Astrocyte (in vitro differentiated cells and primary cell): ENCODE measurements around the gene ARPC4. TPM values are rescaled to one million over a fixed set of nuclear protein-coding genes. Genes with fewer than 3 reads are reported as not detected.
"Not testable (repeated sequence)": the region's sequence is repeated elsewhere in the genome, so short reads cannot be mapped to it uniquely, and the experiment has no call there.

Experiments used
- DNase-seq: peaks from one replicate; pipeline ENCODE4 v3.0.0-alpha.2; 2010; ENCODE audit warnings: low read depth
- FAIRE-seq: peaks from 2 replicates; lab custom pipeline; 2011; peaks lifted over from hg19 to GRCh38; lab: Jason Lieb, UNC
- H2AFZ ChIP-seq: 2 replicates; pipeline ENCODE4 v1.6.0; 2012; ENCODE audit warnings: low read depth, low read length, inconsistent platforms
- H3K27ac ChIP-seq: 2 replicates; pipeline ENCODE4 v1.5.1; 2011; ENCODE audit warnings: low read depth, low read length, inconsistent platforms
- H3K27me3 ChIP-seq: 2 replicates; pipeline ENCODE4 v1.6.0; 2011; ENCODE audit warnings: low read length, inconsistent platforms; ENCODE audit not compliant: insufficient read depth
- H3K36me3 ChIP-seq: 2 replicates; pipeline ENCODE4 v1.5.1; 2011; ENCODE audit warnings: low read length, inconsistent platforms; ENCODE audit not compliant: insufficient read depth
- H3K4me1 ChIP-seq: 2 replicates; pipeline ENCODE4 v1.5.1; 2011; ENCODE audit warnings: low read length, inconsistent platforms; ENCODE audit not compliant: insufficient read depth
- H3K4me2 ChIP-seq: 2 replicates; pipeline ENCODE4 v1.6.0; 2012; ENCODE audit warnings: low read length, inconsistent platforms
- H3K4me3 ChIP-seq: 2 replicates; pipeline ENCODE4 v1.5.1; 2011; ENCODE audit warnings: low read depth, mild to moderate bottlenecking, low read length, inconsistent platforms; ENCODE audit not compliant: insufficient read depth
- H3K79me2 ChIP-seq: 2 replicates; pipeline ENCODE4 v1.6.0; 2012; ENCODE audit warnings: mild to moderate bottlenecking, low read length, inconsistent platforms; ENCODE audit not compliant: insufficient read depth
- H3K9ac ChIP-seq: 2 replicates; pipeline ENCODE4 v1.6.0; 2012; ENCODE audit warnings: mild to moderate bottlenecking, low read length, inconsistent platforms
- H3K9me3 ChIP-seq: 2 replicates; pipeline ENCODE4 v1.5.1; 2012; ENCODE audit warnings: low read depth, mild to moderate bottlenecking, low read length, inconsistent platforms; ENCODE audit not compliant: insufficient read depth
- H4K20me1 ChIP-seq: 2 replicates; pipeline ENCODE4 v1.6.0; 2012; ENCODE audit warnings: low read length, inconsistent platforms; ENCODE audit not compliant: insufficient read depth
- H3K27ac Mint-ChIP-seq: one replicate; pipeline ENCODE4 v1.8.0; 2021; ENCODE audit warnings: mild to moderate bottlenecking, mixed read lengths; ENCODE audit not compliant: unreplicated experiment
- H3K27me3 Mint-ChIP-seq: one replicate; pipeline ENCODE4 v1.8.0; 2021; ENCODE audit warnings: low read depth, mixed read lengths; ENCODE audit not compliant: unreplicated experiment
- H3K36me3 Mint-ChIP-seq: one replicate; pipeline ENCODE4 v1.8.0; 2021; ENCODE audit warnings: low read depth, mixed read lengths; ENCODE audit not compliant: unreplicated experiment
- H3K4me1 Mint-ChIP-seq: one replicate; pipeline ENCODE4 v1.8.0; 2021; ENCODE audit warnings: low read depth, mixed read lengths; ENCODE audit not compliant: unreplicated experiment
- H3K4me3 Mint-ChIP-seq: one replicate; pipeline ENCODE4 v1.8.0; 2021; ENCODE audit warnings: mild to moderate bottlenecking, moderate library complexity, mixed read lengths; ENCODE audit not compliant: unreplicated experiment
- H3K9me3 Mint-ChIP-seq: one replicate; pipeline ENCODE4 v1.8.0; 2021; ENCODE audit warnings: mild to moderate bottlenecking, mixed read lengths; ENCODE audit not compliant: unreplicated experiment
- EZH2 ChIP-seq: IDR thresholded peaks from 2 replicates; pipeline ENCODE4 v1.6.1; 2012; ENCODE audit warnings: mild to moderate bottlenecking, low read length, inconsistent platforms; ENCODE audit not compliant: insufficient read depth
- total RNA-seq: library from RNA; stranded (reverse); gene quantifications from 2 replicates; pipeline ENCODE4 v1.2.1, GENCODE V29; 2021
- TF ChIP-seq, protein P1 (sequence below): IDR thresholded peaks from 2 replicates; pipeline ENCODE4 v1.5.1; 2011; ENCODE audit warnings: low read depth, mild to moderate bottlenecking, inconsistent platforms, low read length, moderate library complexity; ENCODE audit not compliant: insufficient read depth

Gene ARPC4
- total RNA-seq, 1 donor from 2014 or later = 205 TPM

DNA sequence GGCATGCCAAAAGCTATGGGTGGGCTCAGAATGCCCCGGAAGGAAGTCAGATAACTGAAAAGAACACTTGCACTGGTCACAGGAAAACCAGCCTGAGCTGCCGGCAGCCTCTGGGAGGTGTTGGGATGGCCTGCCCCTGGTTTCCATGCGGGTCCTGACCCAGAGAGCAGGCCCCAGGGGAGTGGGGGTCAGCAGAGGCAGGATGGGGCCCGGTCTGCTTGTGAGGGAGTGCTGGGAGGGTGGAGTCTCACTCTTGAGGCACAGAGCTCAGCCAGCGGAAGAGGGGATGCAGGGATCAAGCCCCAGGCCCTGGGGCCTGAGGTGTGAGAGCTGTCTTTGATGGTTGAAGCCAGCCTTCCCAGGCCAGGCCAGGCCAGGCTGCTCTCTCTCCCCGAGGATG is 53.3 kb downstream of the ARPC4 start:
- no peak for FAIRE-seq
- no peak overlapping the region for H3K4me3 Mint-ChIP-seq
- no peak overlapping the region for H3K4me3 ChIP-seq

DNA sequence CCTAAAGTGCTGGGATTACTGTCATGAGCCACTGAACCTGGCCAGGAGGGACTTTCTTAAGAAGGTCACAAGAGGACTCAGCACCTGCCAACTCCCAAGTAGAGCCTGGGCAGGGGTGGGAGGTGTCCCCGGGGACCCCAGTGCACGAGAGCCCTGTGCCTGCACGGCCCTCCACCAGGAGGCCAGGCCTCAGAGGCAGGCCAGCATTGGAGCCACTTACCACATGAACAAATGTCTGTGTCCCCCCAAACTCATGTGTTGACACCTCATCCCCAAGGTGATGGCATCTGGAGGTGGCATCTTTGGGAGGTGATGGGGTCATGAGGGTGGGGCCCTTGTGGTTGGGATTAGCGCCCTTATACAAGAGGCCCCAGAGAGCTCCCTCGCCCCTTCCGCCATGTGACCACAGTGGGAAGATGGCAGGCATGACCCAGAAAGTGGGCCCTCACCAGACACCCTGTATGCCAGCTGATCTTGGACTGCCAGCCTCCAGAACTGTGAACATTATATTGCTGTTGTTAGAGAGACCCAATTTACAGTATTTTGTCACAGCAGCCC is 54.1 kb downstream of the ARPC4 start:
- no peak for TF ChIP-seq EZH2
- TF ChIP-seq, protein P1, sequence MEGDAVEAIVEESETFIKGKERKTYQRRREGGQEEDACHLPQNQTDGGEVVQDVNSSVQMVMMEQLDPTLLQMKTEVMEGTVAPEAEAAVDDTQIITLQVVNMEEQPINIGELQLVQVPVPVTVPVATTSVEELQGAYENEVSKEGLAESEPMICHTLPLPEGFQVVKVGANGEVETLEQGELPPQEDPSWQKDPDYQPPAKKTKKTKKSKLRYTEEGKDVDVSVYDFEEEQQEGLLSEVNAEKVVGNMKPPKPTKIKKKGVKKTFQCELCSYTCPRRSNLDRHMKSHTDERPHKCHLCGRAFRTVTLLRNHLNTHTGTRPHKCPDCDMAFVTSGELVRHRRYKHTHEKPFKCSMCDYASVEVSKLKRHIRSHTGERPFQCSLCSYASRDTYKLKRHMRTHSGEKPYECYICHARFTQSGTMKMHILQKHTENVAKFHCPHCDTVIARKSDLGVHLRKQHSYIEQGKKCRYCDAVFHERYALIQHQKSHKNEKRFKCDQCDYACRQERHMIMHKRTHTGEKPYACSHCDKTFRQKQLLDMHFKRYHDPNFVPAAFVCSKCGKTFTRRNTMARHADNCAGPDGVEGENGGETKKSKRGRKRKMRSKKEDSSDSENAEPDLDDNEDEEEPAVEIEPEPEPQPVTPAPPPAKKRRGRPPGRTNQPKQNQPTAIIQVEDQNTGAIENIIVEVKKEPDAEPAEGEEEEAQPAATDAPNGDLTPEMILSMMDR = no peak
- Histone ChIP-seq H3K4me3 (no peak overlapping the region), H3K27ac (no peak overlapping the region), H3K36me3 (no peaks in the 10 kb centered on the region), H3K9me3 (no peaks in the 10 kb centered on the region), H3K27me3 (peaks cover 8% of the 10 kb centered on the region), H3K9ac (no peak overlapping the region), H4K20me1 (peaks cover 5% of the 10 kb centered on the region), H3K79me2 (peaks cover 4% of the 10 kb centered on the region), H3K4me1 (peaks cover 7% of the 10 kb centered on the region), H2AFZ (no peak overlapping the region), H3K4me2 (no peak overlapping the region)
- no peaks in the 10 kb centered on the region for H3K9me3 Mint-ChIP-seq
- H3K36me3 Mint-ChIP-seq = no peaks in the 10 kb centered on the region
- H3K4me3 Mint-ChIP-seq = no peak overlapping the region
- FAIRE-seq (no peak), DNase-seq (no peak)
- H3K27me3 Mint-ChIP-seq = peaks cover 8% of the 10 kb centered on the region
- no peak overlapping the region for H3K27ac Mint-ChIP-seq
- H3K4me1 Mint-ChIP-seq = no peaks in the 10 kb centered on the region

More for the DNA sequence above, 53.3 kb downstream of the ARPC4 start:
- Histone ChIP-seq H3K4me2 (no peak overlapping the region), H4K20me1 (peaks cover 9% of the 10 kb centered on the region), H3K9ac (no peak overlapping the region), H3K79me2 (peaks cover 4% of the 10 kb centered on the region), H3K27ac (no peak overlapping the region), H3K9me3 (no peaks in the 10 kb centered on the region), H3K4me1 (peaks cover 7% of the 10 kb centered on the region), H3K27me3 (no peaks in the 10 kb centered on the region), H2AFZ (no peak overlapping the region), H3K36me3 (peaks cover 7% of the 10 kb centered on the region)
- DNase-seq = no peak
- Mint-ChIP-seq H3K36me3 (peaks cover 2% of the 10 kb centered on the region), H3K27me3 (peaks cover 3% of the 10 kb centered on the region), H3K27ac (no peak overlapping the region), H3K4me1 (no peaks in the 10 kb centered on the region), H3K9me3 (no peaks in the 10 kb centered on the region)
- TF ChIP-seq EZH2 = no peak
- TF ChIP-seq, protein P1 = no peak

DNA sequence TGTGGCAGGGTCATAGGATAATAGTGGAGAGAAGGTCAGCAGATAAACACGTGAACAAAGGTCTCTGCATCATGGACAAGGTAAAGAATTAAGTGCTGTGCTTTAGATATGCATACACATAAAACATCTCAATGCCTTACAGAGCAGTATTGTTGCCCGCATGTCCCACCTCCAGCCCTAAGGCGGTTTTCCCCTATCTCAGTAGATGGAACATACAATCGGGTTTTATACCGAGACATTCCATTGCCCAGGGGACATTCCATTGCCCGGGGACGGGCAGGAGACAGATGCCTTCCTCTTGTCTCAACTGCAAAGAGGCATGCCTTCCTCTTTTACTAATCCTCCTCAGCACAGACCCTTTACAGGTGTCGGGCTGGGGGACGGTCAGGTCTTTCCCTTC is 55.0 kb downstream of the ARPC4 start:
- not testable (repeated sequence) for H3K27me3 Mint-ChIP-seq, H3K79me2 ChIP-seq, H3K4me3 ChIP-seq, H2AFZ ChIP-seq, H3K27ac Mint-ChIP-seq, FAIRE-seq, H3K4me2 ChIP-seq, H3K4me1 Mint-ChIP-seq, H3K9me3 ChIP-seq, H3K4me1 ChIP-seq, H4K20me1 ChIP-seq, H3K4me3 Mint-ChIP-seq, H3K9me3 Mint-ChIP-seq, H3K9ac ChIP-seq, DNase-seq, H3K36me3 Mint-ChIP-seq, H3K36me3 ChIP-seq, H3K27ac ChIP-seq
- peaks cover 16% of the 10 kb centered on the region for H3K27me3 ChIP-seq
